Inflammatory macrophage treated with lipopolysaccharide for 1 hour (primary cell): ENCODE results near the gene CTBP2.

Experiments
- DNase-seq, 2 donors: peaks; one replicate each; pipeline ENCODE4 v3.0.0-alpha.2; 2020 to 2022

Gene CTBP2

DNA sequence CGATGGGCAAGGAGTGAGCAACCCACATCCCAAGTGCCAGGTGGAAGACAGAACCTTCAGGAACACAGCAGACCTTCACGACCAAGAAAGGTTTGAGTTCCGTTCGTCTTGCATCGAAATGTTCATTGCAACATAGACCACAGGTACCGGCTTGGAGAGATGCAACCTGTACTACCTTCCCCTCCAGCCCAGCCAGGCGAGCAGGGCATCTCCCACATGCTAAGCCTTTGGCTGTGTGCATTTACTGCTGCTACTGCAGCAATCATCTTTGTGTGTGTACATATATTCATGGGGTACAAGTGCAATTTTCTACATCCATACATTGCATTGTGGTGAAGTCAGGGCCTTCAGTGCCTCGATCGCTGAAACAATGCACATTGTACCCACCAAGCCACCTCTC lies 58.8 kb downstream of the CTBP2 start:
- no peak for DNase-seq

DNA sequence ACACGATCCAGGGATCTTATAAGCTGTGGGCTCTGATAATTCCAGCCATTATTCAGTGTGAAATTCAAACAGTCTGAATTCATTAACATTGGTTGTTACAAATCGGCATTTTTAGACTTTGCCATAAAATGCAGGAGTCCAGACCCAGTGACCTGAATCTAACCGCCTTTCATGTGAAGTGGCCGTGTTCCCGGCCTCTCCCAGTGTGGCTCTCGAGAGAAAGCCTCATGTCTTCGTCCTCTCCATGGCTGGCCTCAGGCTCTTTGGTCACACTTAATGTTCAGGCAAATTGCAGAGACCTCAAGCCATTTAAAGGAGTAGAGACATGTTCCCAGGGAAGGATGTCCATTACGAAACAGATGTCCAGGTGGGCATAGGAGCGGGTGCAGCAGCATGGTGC lies 59.3 kb downstream of the CTBP2 start:
- no peak for DNase-seq

GRCh38 chr10:125097409-125098070 lies 62.8 kb downstream of the CTBP2 start:
- DNase-seq, result no peak

DNA sequence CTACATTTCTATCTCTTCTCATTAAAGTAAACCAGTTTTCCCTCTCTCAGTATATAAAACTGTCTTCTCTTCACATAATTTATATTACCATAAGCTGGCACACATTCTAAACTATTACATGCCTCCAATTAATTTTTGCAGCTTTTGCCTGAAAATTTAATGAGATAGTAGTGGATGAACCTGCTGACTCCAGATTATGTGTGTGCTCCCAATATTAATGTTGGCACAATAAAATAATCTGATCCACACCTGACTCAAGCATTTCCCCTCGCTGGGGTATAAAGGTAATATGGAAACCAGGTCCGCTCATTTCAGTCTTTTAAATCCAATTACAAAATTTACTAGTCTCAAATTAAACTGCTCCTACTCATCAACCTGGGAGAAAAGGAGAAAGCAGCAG lies 63.4 kb downstream of the CTBP2 start:
- no peak for DNase-seq

- no peak for DNase-seq
Observed at GRCh38 chr10:125096371-125096770, 64.0 kb downstream of the CTBP2 start.

DNA sequence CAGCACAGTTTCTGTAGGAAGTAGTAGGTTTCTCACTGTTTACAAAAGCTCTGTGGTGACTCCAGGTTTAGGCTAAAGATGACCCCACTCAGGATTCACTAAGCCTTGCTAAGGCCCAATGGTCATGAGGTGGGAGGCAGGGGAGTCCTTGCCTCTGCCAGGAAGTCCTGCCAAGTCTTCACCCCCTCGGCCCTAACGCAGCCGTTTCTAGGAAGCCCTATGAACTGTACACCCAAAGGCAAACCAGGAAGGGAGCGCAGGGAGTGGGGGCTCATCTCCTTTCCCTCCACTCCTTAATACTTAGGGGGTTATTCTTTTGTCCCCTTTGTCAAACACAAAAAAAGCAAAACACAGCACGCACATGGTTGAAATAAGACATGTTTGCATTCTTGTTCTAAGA lies 64.6 kb downstream of the CTBP2 start:
- DNase-seq, result no peak

GRCh38 chr10:125095228-125095627 lies 65.1 kb downstream of the CTBP2 start:
- no peak for DNase-seq

GRCh38 chr10:125094806-125095205 lies 65.6 kb downstream of the CTBP2 start:
- DNase-seq, result peak; percentile 22 to 36

DNA sequence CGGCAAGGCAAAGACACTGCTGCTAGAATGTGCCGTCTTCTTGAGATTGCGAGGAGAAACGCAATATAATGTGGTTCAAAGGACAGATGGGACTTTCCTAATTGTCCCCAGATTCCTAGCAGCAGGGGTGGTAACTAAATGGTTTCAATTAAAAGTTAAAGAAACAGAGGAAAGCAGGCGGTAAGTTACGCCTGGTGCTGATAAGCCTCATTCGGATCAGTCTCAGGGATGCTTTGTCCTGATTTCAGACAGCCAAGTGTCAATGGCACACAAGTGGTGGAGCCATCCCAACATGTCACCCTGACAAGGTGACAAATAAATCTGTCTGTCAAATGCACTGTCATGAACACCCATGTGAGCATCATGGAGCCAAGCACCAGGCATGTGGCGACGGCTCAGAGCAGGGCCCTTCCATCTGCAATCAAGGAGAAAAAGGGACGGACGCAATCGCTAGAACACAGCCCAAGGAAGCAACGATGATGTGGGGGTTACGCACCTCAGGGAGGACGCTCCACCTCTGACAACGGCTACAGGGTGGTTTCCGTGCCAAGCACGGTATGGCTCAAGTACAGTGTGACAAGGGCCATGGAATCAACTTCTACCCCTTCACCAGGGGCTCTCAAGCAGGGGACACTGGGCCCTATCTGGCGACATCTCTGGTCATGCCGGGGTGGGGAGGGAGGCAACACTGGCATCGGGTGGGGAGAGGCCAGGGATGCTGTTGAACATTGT lies 66.2 kb downstream of the CTBP2 start:
- DNase-seq, result no peak

GRCh38 chr10:125093199-125093973 lies 67.0 kb downstream of the CTBP2 start:
- DNase-seq, result no peak

DNA sequence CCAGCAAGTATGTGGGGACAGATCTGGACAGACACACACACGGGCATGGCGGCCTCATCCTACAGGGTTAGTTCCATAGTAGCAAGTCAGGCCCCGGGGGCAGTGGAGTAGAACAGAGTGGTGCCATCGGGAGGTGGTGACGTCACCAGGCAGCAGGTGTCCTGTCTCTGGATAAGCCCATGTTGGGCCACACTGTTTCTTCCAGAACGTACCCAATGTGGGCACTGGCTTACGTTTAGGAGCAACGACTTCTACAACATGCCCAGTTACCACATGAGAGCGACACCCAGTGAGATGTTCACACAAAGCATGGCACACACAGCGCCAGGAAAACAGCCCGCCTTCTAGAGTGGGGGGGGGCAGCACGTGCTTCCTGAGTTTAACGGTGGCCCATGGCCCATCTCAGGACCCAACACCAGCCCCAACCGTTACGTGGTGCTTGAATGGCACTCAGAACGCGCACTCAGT lies 67.8 kb downstream of the CTBP2 start:
- no peak for DNase-seq

DNA sequence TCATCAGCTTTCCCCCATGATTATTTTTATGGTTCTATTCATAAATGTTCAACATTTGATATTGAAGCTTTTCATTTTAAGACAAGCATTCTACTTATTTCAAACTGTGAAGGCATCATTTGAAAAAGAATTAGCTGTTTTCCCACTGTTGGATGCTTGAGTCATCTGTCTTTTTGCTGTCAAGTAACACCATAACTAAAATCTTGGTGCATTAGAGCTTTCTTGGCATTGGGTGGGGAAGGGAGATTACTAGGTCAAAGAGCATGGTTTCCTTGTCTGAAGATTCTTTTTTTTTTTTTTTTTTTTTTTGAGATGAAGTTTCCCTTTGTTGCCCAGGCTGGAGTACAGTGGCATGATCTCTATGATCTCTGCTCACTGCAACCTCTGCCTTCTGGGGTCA lies 68.5 kb downstream of the CTBP2 start:
- no peak for DNase-seq

DNA sequence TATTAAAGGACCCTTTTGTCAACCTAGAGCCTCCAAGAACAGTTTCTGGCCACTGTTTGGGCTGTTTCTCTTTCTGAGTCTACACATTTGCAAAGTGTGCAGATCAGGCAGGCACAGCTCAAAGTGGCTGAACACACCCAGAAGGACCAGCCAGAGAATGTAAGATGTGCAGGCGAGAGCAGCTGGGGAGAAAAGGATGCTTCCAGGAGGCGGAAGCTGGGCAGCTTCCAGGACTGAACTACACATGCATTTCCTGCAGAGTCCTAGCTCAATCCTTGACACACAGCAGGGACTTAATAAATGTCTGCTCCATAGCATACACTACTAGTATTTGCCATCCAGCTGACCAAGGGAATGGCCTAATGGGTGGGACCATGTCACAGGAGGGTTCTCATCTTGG lies 70.9 kb downstream of the CTBP2 start:
- no peak for DNase-seq

GRCh38 chr10:125087897-125088215 lies 72.5 kb downstream of the CTBP2 start:
- DNase-seq, result no peak

DNA sequence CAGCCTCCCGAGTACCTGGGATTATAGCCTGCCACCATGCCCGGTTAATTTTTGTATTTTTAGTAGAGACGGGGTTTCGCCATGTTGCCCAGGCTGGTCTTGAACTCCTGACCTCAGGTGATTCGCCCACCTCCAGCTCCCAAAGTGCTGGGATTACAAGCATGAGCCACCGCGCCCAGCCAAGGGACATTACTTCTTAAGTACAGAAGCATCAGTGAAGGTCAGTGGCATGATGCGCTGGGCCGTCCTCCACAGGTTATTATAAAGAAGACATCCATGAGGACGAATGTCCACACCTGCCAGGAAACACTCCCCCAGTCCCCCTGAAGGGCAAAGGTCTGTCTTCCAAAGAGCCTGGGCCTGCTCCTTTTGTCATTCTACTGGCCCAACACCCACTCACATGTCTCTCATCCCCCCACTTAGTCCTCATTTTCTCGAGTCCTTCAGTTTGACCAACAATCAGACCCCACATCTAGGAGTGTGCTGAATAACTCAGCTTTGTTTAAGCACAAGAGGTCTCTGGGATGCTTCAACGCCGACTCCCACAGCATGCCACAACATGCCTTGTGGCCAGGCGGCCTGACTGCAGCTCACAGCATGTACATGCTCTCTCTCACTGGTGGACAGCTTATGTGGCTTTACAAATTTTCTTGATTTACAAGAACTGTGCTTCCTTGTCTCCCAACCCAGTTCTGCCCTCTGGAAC lies 73.0 kb downstream of the CTBP2 start:
- DNase-seq, result no peak

DNA sequence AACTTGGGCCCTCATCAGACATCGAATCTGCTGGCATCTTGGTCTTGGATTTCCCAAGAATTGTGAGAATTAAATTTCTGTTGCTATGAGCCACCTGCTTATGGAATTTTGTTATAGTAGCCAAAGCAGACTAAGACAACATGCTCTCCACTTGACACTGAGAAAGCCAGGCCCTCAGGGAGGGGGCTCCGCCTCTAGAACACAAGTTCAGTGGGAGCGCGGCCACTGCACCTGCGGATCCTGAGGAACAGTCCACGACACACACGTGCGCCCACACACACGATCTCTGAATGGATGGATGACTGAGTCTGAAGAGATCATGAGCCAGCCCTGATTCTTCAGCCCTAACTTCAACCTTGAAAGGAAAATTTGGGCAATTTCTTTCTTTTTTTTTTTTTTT lies 73.7 kb downstream of the CTBP2 start:
- no peak for DNase-seq

DNA sequence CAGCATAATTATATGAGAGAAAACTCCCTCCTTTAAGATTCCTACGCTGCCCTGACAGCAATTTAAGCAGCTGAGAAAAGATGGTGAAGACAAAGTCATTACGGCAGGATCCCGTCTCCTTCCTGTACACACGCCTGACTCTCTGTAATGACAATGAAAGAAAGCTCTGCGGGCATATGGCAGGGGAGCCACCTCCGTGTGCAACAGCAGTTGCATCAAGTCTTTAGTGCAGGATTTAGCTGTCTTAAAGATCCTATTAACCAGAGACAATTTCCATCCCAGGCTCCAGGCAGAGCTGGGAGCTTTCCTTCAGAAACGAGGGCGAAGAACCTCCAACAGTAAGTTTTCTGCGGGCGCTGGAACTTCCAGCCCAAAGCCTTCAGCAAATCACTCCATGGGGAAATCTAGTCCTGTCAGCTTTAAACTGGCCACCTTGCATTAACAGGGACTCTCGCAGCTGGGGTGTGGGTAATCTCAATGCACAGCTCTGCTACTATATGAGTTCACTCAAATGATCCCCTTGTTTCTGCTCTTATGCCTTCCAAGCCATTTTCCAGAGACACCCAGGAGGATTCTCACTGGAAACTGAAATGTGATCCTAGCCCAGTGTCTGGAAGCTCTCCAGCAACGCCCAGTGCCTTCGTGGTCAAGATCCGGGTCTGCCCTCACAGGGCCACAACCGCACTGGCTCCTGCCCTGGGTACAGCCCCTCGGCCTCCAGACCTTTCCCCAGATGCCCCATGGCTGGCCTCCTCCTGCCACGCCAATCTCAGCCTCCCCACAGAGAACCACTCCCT lies 74.9 kb downstream of the CTBP2 start:
- no peak for DNase-seq

DNA sequence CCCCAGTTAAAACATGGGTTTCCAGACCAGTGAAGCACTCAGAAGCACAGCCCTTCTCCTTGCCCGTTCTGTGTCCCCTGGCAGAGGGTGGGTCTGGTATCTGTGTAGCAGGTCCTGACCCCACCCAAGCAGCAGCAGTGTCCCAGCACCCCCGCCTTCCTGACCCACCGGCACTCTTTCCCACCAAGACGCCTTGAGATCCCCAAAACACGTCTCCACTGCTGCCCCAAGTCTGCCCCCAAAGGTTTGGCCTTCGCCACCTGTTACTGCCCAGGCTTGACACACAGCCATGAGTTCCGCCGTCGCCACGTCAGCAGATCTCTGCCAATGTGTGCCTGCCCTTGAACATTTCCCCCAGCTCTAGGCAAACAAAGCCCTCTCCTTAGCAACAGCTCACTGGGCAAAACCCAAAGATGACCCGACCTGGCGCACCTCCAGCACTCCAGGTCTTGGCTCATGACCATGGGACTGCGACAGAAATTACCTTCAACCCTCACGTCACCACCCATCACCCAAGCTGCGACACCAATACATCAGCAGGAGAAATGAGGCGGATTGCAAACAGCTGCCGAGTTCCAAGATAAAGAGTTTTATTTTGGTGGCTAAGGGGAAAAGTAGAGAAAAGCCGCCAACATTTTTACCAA lies 75.6 kb downstream of the CTBP2 start:
- no peak for DNase-seq

GRCh38 chr10:125084191-125084613 lies 76.2 kb downstream of the CTBP2 start:
- no peak for DNase-seq

DNA sequence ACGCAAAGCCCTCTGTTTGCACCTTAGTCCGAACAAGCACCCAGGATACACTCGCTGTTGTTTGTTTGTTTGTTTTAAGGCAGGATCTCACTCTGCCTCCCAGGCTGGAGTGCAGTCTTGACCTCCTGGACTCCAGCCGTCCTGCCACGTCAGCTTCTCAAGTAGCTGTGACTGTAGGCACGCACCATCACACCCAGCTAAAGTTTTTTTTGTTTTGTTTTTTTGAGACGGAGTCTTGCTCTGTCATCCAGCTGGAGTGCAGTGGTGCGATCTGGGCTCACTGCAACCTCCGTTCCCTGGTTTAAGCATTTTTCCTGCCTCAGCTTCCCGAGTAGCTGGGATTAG lies 76.8 kb downstream of the CTBP2 start:
- DNase-seq, result no peak

DNA sequence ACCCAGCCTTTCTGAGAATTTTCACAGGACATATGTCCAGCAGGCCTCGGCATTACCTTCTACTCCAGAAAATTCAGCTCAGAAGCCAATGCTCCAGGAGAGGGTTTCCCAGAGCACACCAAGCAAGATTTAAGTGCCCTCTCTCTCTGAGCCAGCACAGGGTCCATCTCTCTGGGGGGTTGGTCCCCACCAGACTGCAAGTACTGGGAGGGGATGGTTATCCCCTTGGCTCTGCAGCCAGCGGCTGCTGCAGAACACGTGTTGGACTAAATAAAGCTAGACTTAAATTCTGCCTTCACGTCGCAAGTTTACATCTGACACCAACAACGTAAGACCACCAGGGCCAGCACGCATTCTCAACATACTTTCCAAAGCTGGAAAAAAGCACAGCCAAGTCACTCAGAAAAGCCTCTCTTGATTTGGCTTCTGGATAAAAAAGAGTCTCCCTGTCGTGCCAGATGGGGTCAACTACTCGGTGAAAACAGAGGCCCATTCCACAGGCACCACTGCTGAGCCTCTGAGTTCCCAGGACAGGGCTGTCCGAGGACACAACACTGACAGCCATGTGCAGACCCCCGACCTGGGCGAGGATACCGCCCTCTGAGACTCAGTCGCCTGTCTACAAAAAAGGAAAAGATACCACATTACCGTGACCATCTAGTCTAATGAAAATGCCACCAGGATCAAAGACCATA lies 77.3 kb downstream of the CTBP2 start:
- DNase-seq, result no peak
